GM18499 (cell line): ENCODE measurements around the gene MYH7.
"Not testable (repeated sequence)": the region's sequence is repeated elsewhere in the genome, so short reads cannot be mapped to it uniquely, and the experiment has no call there.

ENCODE experiments used
- ATAC-seq: cut with Tn5 transposase; IDR thresholded peaks from one replicate; pipeline ENCODE4 v1.9.1; 2021; ENCODE audit warnings: moderate number of reproducible peaks; ENCODE audit not compliant: insufficient read depth, unreplicated experiment

MYH7 gene

GRCh38 chr14:23432102-23432925 is 3.1 kb downstream of the MYH7 start:
- no peak for ATAC-seq

- no peak for ATAC-seq
These were observed 4.0 kb downstream of the MYH7 start for GRCh38 chr14:23431486-23431885.

- ATAC-seq: no peak
These were observed 4.8 kb downstream of the MYH7 start for GRCh38 chr14:23430723-23431085.

GRCh38 chr14:23430016-23430722 is 5.3 kb downstream of the MYH7 start:
- ATAC-seq: no peak

- no peak for ATAC-seq
These were observed 6.6 kb downstream of the MYH7 start for GRCh38 chr14:23428686-23429495.

GRCh38 chr14:23425798-23426197 is 9.7 kb downstream of the MYH7 start:
- ATAC-seq: not testable (repeated sequence)

- ATAC-seq: no peak
These were observed 10.3 kb downstream of the MYH7 start for GRCh38 chr14:23425169-23425568.

GRCh38 chr14:23423657-23424056 is 11.8 kb downstream of the MYH7 start:
- no peak for ATAC-seq

GRCh38 chr14:23421594-23421993 is 13.9 kb downstream of the MYH7 start:
- ATAC-seq: no peak

GRCh38 chr14:23419646-23420045 is 15.8 kb downstream of the MYH7 start:
- ATAC-seq: not testable (repeated sequence)

GRCh38 chr14:23418021-23418420 is 17.4 kb downstream of the MYH7 start:
- ATAC-seq: no peak

- ATAC-seq: not testable (repeated sequence)
These were observed 18.2 kb downstream of the MYH7 start for GRCh38 chr14:23417269-23417668.

- ATAC-seq: no peak
These were observed 18.7 kb downstream of the MYH7 start for GRCh38 chr14:23416801-23417200.

- no peak for ATAC-seq
These were observed 19.4 kb downstream of the MYH7 start for GRCh38 chr14:23415821-23416778.

GRCh38 chr14:23414906-23415820 is 20.3 kb downstream of the MYH7 start:
- no peak for ATAC-seq

GRCh38 chr14:23414254-23414653 is 21.2 kb downstream of the MYH7 start:
- ATAC-seq: no peak

- ATAC-seq: no peak
These were observed 21.8 kb downstream of the MYH7 start for GRCh38 chr14:23413681-23414080.

- no peak for ATAC-seq
These were observed 23.6 kb downstream of the MYH7 start for GRCh38 chr14:23411563-23412525.
